ENCODE measurements around the gene LAMB1.

The LAMB1 gene

DNA sequence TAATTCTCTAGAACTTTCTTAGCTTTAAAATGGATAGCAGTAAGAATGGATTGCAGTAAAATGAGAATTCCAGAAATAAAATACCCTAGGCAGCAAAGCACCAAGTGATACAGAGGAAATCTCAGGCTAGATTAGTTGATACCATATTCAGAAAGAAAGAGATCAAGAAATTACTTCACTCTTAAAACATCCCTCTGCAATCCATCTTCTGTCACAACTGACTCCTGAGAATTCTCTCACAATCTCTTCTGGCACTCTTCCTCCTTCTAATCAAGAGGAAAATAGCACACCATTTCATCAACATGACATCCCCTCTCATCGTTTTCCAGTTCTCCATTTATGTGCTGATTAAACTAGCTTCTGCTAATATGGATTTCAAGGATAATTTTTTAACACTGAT lies 42.2 kb upstream of the LAMB1 start:
- TF ChIP-seq, protein P1, sequence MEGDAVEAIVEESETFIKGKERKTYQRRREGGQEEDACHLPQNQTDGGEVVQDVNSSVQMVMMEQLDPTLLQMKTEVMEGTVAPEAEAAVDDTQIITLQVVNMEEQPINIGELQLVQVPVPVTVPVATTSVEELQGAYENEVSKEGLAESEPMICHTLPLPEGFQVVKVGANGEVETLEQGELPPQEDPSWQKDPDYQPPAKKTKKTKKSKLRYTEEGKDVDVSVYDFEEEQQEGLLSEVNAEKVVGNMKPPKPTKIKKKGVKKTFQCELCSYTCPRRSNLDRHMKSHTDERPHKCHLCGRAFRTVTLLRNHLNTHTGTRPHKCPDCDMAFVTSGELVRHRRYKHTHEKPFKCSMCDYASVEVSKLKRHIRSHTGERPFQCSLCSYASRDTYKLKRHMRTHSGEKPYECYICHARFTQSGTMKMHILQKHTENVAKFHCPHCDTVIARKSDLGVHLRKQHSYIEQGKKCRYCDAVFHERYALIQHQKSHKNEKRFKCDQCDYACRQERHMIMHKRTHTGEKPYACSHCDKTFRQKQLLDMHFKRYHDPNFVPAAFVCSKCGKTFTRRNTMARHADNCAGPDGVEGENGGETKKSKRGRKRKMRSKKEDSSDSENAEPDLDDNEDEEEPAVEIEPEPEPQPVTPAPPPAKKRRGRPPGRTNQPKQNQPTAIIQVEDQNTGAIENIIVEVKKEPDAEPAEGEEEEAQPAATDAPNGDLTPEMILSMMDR (IDR thresholded peaks at IDR 0.05; ENCODE audit: control insufficient read depth, extremely low read depth, insufficient read depth) = no peak
- DNase-seq (ENCODE audit: low read depth) = no peak
- H3K4me3 ChIP-seq (ENCODE audit: low read depth, low read length) = no peak overlapping the region

DNA sequence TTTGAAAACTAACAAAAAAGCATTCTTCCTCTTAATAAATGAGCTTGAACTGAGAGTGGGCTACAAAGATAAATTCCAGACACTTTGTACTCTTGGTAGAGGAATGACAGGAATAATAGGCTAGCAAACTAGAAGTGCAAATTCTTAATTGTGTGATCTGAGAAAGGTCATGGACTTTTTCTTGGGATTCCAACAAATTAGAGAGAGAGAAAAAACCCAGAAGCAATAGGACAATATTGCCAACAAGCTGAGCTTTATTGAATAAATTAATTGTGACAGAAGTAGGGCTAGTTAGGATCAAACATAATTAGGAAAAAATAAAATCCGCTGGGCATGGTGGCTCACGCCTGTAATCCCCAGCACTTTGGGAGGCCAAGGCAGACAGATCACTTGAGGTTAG lies 41.4 kb upstream of the LAMB1 start:
- TF ChIP-seq, protein P1 (IDR thresholded peaks at IDR 0.05; ENCODE audit: control insufficient read depth, extremely low read depth, insufficient read depth) = no peak
- DNase-seq (ENCODE audit: low read depth) = no peak
- H3K4me3 ChIP-seq (ENCODE audit: low read depth, low read length) = no peak overlapping the region

DNA sequence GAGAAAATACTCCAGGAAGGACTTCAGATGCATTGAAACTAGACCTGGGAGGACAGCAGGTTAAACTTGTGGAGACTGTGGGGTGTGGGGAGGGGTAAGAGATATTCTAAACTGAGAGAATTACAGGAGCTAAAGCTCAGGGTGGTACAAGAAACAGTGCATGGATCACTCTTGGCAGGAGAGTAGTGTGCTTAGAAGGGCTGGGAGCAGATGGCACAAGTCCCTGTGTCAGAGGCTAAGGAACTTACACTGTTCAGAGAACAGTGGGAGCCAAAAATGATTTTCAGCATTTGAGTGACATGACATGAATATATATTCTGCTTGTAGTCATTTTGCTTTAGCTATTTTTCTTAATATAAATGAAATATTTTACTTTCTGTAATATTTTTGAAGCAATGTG lies 36.0 kb upstream of the LAMB1 start:
- TF ChIP-seq, protein P1 (IDR thresholded peaks at IDR 0.05; ENCODE audit: control insufficient read depth, extremely low read depth, insufficient read depth) = no peak

DNA sequence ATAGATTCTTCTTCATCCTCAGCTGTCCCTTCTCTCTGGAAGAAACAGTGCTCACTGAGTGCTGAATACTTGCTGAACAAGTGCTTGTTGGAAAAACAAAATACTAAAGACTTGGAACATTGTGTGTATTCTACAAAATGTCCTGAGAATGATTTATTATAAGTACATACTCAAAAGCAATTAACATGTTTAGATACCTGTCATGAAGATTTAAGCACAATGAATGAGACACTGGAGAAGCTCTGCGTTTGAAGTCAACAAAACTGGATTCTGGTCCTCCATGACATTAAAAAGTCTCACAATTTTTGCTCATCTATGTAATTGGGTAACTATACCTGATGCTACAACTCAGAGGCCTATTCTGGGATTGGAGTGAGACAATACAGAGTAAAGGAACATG lies 34.8 kb upstream of the LAMB1 start:
- H3K4me3 ChIP-seq (ENCODE audit: low read depth, low read length) = no peak overlapping the region
- DNase-seq (ENCODE audit: low read depth) = no peak
- TF ChIP-seq, protein P1 (IDR thresholded peaks at IDR 0.05; ENCODE audit: control insufficient read depth, extremely low read depth, insufficient read depth) = no peak

More for the DNA sequence above, 36.0 kb upstream of the LAMB1 start:
- no peak overlapping the region for H3K4me3 ChIP-seq (ENCODE audit: low read depth, low read length)
- DNase-seq (ENCODE audit: low read depth) = no peak

DNA sequence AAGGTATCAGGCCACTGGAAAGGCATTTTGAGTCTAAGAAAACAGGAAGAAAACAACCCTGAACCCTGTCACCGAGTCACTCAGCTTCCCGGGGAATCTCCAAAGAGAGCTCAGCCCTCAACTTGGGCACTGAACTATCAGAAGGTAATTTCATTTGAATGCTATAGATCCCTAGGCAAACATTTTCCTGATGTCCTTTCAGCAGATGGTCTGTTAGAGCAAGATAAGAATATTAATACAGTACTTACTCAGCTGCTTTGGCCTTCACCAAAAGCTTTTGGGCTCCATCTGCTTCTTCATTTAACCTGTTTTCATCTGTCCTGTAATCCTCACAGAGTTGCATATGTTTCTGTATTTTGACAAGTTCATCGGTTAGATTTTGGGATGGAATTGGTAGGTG lies 34.2 kb upstream of the LAMB1 start:
- TF ChIP-seq, protein P1 (IDR thresholded peaks at IDR 0.05; ENCODE audit: control insufficient read depth, extremely low read depth, insufficient read depth) = no peak
- no peak for DNase-seq (ENCODE audit: low read depth)
- no peak overlapping the region for H3K4me3 ChIP-seq (ENCODE audit: low read depth, low read length)

DNA sequence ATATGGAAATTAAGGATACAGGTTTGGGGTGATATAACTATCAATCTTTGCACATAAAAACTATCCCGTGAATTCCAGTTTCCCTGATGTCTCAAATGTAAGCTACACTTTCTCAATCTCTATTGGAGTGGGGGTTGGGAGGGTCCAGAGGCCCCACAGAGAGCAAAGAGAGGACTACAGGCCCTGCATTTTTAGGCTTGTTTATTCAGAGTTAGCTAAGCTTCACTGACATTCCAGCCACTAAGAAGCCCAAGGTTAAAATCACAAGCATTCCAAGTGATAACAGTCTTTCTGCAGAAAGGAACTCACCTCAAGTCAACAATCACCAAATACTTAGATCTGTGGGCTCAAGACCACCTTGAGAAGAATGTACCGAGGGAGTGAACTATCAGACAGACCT lies 31.6 kb upstream of the LAMB1 start:
- H3K4me3 ChIP-seq (ENCODE audit: low read depth, low read length) = no peak overlapping the region
- no peak for DNase-seq (ENCODE audit: low read depth)
- TF ChIP-seq, protein P1 (IDR thresholded peaks at IDR 0.05; ENCODE audit: control insufficient read depth, extremely low read depth, insufficient read depth) = no peak

DNA sequence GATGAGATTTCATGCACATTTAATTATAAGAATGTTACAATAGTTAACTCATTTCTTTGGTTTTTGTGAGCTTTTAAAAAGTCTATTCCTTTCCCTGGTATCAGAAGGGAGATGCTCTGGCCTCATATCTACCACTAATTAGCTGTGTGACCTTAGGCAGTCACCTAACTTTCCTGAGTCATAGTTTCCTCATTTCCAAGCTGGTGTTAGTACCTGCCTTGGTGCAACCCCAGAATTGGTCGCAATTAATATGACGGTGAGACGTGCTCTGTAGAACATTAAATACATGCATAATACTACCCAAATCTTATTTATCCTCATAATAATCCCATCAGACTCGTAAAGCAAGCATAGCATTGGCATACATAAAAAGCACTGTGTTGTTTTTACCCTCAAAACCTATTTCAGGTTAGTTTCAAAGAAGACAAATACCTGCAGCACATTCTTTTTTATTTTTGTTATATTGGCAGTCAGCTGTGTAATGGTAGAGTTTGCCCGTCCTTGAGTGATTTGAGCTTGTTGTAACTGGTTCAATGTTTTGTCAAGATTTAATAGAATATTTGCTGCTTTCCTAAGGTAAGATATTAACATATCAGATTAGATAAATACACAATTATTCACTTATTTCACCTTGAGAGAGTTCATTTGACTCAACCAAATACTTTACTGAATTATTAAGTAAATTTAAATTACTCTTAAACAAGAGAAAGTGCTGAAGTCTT lies 31.0 kb upstream of the LAMB1 start:
- no peak for DNase-seq (ENCODE audit: low read depth)
- no peak overlapping the region for H3K4me3 ChIP-seq (ENCODE audit: low read depth, low read length)
- TF ChIP-seq, protein P1 (IDR thresholded peaks at IDR 0.05; ENCODE audit: control insufficient read depth, extremely low read depth, insufficient read depth) = no peak
